GM19238 (cell line): ENCODE data around the gene FOXF2.
"Not testable (repeated sequence)": the region's sequence is repeated elsewhere in the genome, so short reads cannot be mapped to it uniquely, and the experiment has no call there.

Experiments used
- DNase-seq: peaks from one replicate; pipeline ENCODE4 v3.0.0; 2011; ENCODE audit warnings: low spot score; ENCODE audit not compliant: insufficient read length

The FOXF2 gene

DNA sequence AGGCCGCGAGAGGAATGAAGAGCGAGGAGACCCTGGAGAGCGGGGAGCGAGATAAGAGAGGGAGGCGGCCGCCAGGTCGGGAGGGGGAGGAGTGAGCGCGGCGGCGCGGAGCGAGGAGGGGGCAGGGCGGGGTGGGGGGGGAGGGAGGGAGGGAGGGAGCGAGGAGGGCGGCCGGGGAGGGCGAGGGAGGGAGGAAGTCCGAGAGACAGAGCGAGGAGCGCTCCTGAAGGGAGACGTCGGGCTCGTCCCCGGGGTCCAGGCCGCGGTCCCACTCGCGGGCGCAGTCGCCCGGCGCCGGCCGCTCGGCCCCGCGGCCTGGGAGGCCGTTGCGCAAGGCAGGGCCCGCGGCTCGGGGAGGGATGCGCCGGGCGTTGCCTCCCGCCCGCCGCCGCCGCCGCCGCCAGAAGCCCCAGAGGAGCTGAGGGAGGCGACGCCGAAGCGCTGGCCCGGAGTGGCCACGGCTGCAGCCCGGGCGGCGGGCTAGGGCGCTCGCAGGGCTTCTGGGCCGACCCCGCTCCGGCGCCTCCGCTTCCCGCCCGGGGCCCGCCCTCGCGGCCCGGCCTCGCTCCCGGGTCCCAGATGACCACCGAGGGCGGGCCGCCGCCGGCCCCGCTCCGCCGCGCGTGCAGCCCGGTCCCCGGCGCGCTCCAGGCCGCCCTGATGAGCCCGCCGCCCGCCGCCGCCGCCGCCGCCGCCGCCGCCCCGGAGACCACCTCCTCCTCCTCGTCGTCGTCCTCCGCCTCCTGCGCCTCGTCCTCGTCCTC is at the start of gene FOXF2:
FOXF2 (plus strand) TSS at position 208 of the 764 bp plus-strand sequence; CDS start at position 580, 372 bp downstream.
- DNase-seq, result no peak

DNA sequence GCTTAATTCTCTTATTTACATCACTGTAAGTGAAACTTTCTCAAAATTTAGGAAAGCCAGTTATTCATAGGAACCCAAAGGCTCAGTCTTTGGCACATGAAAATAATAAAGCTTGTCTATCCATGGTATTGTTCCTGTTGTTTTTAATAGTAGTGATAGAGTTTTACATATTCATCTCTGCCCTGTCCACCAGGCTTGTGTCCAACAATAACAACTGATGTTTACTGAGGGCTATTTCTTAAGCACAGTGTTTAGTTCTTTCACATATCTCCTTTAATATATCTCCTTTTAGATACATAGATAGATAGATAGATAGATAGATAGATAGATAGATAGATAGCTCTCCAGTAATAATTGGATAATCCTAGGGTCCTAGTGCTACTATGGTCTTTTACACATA is 43.3 kb upstream of the FOXF2 start:
- no peak for DNase-seq

DNA sequence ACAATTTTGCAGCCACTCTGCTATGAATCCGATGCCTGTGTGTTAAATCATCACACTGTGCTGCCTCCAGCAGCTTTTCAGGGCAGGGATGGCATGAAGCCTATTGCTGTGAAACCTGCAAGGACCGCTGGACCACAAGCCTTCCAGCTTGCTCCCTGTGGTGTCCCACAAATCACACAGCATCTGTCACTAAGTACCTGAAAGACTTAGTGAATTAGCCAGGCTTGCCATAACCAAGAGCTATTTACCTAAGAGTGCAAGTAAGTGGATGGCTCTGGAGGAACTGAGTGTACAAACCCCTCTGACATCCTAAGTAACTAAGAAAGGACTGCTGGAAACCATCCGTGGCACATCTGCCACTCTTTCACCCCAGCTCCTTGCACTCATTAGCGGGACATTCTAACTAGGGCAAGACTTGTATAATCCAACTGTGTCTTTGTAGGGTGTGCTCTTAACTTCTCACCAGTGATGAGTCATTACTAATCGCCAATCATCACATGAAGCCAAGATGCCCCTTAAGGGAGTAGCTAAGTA is 42.8 kb upstream of the FOXF2 start:
- no peak for DNase-seq

DNA sequence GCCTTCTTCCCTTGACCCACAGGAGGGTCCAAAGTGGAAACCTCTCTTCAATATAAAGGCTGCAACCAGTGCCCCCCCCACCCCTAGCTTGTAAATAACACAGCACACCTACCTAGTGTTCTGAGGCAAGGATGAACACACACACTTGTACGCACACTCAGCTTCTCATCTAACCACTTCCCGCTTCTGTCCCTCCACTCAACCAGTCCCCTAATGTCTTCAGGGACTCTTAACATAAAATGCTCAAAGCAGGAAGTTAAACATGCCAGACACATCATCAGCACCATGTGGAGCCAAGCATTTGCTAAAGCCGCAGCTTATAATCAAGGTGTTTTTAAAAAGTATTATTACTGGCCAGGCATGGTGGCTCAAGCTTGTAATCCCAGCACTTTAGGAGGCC is 42.2 kb upstream of the FOXF2 start:
- no peak for DNase-seq

DNA sequence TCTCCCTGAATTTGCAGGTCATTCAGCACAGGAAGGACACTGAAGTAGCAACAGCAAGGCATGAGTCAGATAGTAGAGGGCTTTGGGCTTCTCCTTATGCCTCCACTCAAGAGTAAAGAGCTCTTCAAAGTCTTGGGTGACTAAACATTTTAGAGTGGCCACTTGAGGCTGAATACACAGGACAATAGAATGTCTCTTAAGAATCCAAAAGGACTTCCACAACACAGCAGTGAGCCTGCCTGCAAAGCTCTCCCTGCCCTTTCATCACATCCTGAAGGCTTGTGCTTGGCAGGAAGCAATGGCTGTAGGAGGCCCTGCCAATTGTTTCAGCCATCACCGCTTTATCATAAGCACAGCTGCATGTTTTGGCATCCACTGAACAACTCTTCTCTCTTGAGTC is 40.7 kb upstream of the FOXF2 start:
- DNase-seq, result no peak

DNA sequence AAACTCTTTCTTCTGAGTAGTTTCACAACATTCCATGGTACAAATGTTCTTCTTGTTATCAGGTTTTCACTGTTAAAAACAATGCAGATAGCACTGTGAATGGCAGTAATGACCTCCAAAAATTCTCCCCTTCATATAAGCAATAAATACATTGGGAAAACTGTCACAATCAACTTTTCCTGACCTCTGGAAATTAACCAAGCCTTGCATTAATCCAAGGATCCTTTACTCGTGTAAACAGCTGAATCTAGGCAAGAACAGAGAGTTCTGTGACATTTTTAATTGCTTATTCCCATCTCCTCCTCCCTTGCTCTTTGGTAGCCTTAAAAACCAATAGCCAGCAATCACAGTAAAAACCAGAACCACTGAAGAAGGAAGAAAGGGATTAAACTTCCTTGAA is 39.7 kb upstream of the FOXF2 start:
- DNase-seq, result no peak

DNA sequence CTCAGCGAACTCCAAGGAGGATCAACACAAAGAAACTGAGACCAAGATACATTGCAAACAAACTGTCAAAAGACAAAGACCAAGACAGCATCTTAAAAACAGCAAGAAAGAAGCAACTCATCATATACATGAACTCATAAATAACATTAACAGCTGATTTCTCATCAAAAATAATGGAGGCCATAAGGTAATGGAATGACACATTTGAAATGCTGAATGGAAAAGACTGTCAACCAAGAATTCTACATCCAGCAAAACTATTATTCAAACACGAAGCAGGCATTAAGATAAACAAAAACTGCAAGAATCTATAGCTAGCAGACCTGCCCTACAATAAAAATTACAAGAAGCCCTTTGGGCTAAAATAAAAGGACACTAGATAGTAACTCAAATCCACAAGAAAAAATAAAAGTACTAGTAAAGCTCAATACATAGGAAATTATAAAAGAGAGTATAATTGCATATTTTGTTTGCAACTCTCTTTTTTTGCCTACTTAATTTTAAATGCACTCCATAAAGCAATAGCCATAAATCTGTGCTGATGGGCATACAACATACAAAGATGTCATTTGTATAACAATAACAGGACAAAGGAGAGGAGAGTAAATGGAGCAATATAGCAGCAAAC is 37.9 kb upstream of the FOXF2 start:
- no peak for DNase-seq

DNA sequence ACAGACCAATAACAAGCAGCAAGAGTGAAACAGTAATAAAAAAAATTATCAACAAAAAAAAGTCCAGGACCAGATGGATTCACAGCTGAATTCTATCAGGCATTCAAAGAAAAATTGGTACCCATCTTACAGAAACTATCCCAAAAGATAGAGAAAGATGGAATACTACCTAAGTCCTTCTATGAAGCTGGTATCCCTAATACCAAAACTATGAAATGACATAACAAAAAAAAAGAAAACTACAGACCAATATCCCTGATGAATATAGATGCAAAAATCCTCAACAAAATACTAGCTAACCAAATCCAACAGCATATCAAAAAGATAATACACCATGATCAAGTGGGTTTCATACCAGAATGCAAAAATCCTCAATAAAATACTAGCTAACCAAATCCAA is 34.3 kb upstream of the FOXF2 start:
- DNase-seq, result not testable (repeated sequence)

DNA sequence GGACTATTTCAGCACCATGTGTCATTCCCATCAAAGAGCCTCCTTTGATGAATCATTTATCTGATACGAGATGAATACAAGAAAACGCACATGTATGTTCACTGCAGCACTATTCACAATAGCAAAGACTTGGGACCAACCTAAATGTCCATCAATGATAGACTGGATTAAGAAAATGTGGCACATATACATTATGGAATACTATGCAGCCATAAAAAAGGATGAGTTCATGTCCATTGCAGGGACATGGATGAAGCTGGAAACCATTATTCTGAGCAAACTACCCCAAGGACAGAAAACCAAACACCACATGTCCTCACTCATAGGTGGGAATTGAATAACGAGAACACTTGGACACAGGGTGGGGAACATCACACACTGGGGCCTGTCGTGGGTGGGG is 27.7 kb upstream of the FOXF2 start:
- not testable (repeated sequence) for DNase-seq

DNA sequence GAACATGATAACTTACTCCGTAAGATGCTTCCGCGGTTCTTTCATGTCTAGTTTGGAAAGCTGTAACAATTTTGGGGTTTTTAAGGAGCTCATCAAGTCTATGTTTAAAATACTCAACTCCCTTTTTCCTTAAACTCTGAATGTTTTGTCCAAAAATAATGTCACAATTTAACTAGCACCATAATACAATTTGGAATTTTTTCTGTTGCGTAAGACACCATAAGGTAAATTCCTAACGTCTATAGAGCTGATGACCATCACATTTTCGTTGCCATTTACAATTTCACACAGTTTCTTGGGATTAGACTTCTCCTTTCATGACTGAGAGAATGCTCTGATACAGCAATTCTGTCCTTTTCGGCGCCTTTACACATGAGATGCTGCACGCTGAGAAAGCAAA is 26.7 kb upstream of the FOXF2 start:
- no peak for DNase-seq

DNA sequence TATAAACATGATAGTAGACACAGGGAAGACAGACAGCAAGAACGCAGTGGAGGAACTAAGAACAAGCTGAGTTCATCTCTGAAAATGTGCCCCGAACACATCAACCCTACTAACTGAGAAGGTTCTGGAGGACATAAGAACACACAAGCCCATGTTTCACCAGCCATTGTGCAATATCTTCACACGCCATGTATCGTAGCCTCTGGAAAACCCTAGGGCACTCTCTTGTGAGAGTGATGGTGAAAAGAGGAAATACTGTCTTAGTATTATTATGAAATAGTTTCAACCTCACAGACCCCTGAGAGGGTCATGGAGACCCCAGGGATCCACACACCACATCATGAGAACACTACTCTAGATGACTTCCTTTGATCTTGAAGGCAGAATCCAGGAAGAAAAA is 26.1 kb upstream of the FOXF2 start:
- no peak for DNase-seq

DNA sequence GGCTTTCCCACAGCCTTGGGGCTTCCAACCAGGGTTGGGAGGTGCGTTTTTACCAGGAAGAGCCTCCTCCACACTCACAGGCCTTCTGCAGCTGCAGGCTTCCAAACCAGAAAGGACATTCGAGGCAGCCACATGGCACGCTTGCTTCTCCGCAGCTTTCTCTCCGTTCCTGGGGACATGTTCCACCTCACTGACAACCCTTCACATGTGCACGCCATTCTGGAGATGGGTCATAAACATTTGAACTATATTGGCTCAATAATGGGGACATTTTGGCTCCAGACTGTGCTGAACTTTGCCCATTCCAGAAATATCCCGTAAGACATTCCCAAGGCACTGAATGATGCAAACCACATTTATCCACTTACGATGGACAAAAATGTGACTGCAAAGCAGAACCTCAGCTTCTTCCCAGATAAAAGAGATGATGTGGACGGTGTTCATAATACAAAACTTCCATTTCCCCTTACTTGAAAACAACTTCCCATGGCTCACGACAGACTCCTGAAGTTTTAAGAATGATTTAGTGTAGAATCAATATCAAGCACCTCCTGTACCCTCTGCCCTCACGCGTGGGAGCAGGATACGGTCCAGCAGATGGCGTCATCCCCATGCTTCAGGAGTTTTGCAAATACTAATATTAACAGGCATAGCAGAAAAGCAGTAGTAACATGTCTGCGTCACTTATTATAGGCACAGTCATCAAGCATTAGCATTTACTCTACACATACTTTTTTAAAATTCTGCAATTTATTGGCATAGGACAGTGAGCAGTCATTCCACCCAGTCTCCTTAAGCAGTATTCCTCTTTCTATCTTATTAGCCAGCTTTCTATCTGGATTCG is 25.4 kb upstream of the FOXF2 start:
- DNase-seq, result no peak

DNA sequence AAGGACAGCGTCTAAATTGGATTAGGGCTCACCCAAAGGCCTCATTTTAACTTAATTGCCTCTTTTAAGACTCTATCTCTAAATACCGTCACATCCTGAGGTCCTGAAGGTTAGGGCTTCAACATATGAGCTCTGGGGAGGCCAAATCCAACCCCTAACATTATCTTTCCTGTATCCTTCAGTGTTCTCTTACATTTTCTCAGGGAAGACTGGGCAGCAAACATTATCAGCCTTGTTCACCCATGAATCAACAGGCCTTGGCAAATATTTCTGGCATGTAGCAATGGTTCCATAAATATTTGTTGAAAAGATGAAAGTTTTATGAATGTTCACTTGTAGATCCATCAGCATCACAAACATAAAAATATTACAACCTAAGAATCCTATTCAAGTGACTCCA is 24.6 kb upstream of the FOXF2 start:
- no peak for DNase-seq

DNA sequence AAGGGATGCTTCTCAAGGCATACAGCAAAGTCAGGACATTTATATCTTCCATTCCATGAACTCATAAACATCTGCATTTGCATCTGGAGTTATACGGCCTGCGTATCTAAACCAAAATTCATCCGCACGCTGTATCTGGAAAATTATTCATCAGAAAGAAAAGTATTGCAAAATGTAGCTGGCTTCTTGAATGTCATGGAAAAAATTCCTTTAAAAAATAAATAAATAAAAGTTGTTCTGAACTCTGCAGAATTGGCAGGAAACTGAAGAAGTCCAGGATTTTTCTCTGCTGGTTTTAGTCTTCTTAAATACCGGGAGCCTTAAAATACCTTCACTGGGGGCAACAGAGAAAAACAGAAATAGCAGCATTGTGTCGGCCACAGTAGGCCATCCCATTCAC is 23.7 kb upstream of the FOXF2 start:
- no peak for DNase-seq

DNA sequence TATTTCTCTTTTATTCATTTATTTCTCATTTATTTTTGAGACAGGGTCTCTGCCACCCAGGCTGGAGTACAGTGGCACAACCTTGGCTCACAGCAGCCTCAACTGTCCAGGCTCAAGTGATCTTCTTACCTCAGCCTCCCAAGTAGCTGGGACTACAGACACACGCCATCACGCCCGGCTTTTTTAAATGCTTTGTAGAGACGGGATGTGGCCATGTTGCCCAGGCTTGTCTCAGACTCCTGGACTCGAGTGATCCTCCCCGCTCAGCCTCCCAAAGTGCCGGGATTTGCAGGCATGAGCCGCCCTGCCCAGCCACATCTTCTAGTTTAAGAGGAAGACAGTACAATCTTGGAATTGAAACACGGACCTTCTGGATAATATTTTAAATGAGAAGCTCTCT is 21.6 kb upstream of the FOXF2 start:
- DNase-seq, result no peak

DNA sequence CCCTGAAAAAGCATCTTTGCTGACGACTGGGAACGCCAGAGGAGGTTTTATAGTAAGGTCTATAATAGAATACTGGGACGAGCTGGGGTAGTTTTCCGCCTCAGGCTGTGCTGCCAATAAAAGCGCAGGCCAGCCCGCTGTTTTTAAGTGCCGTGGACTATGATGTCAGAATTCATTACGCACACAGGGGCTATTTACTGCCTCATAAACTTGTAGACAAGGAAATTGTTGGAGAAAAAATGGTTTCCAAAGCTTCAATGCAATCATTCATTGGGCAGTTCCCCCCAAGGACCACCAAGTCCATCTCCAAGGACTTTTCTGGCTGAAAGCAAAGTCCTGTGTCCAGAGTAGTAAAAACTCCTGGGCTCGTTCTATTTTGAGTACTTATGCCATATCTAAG is 20.4 kb upstream of the FOXF2 start:
- no peak for DNase-seq

DNA sequence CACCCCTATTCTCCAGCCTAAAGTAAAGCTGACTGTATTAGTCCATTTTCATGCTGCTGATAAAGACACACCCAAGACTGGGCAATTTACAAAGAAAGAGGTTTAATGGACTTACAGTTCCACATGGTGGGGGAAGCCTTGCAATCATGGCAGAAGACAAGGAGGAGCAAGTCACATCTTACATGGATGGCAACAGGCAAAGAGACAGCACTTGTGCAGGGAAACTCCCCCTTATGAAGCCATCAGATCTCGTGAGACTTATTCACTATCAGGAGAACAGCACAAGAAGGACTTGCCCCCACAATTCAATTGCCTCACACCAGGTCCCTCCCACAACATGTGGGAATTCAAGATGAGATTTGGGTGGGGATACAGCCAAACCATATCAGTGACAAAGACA is 19.7 kb upstream of the FOXF2 start:
- not testable (repeated sequence) for DNase-seq

DNA sequence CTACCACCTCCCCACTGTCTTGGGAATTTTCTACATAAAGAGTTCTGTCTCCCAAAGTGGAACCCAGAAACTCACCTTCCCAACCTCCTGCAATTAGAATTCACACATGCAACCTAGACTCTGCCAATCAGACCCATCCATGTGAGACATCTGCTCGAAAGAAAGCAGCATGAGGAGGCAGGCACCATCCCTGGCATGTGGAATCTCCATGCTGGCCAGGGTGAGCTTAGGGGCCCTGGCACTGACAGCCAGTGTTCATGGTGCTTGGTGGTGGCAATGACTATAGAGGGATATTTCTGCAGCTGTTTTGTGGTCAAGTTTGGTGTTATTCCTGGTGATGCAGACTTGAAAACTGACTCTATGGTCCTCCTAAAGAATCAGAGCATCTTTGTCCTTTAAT is 17.4 kb upstream of the FOXF2 start:
- no peak for DNase-seq

DNA sequence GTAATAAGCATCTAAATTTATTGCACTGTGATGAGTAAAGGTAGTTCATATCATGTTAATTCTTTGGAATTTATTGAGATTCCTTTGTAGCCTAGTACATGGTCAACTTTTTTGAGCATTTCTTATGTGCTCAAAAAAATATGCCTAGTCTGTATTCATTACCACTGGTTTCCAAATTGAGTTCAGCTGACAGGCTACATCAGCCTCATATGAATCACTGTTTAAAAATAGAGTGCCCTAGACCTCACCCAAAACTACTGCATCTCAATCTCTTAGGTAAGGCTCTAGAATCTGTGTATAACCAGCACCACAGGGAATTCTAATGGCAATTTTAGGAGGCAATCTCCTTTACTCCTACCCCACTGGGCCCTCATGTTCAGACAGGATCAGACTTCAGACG is 16.7 kb upstream of the FOXF2 start:
- no peak for DNase-seq

DNA sequence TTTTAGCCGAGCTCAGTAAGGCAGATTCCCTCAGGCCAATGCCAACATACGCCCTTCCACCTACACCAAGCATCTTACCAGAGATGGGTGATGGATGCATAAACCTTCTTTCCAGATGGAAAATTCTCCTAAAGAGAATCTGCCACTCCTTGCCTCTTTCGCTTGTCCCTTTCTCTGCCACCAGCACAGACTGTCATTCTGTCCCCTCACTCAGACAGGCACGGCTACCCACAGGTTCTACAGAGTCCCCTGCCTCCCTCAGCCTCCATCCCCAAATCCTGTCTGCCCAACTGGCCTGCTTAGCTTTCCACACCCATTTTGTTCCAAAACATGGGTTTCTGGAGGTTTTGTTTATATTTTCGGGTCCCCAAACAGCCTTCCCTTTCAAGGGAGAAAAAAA is 12.7 kb upstream of the FOXF2 start:
- no peak for DNase-seq

DNA sequence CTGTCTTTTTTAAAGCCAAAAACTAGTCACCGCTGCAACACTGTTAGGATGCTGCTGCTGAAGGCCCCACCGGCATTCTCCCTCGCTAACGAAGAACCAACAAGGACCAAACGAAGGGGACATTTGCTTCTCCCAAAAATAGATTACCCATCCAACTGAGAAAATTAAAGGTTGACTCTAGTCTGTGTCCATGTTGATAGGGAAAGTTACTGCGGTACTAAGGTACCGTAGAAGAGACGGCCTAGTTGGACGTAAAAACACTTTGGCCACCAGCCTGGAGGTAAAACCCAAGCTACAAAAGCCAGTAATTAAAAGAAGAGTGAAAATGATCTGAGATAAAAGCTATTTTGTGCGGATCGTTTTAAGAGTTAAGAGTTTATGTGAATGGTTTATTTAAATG is 11.8 kb upstream of the FOXF2 start:
- DNase-seq, result no peak
